Anterior cingulate cortex (tissue), 58 donors: ENCODE results near the gene CHAD.
A peak's percentile ranks its signal among the peaks of the same experiment; 100 is the strongest.
"Not testable (repeated sequence)": the region's sequence is repeated elsewhere in the genome, so short reads cannot be mapped to it uniquely, and the experiment has no call there.

ENCODE experiments used
- DNase-seq, 58 donors: peaks; one replicate each; lab custom pipeline; 2025; lab: John Stamatoyannopoulos, UW

CHAD gene

GRCh38 chr17:50432125-50432762 is 36.4 kb downstream of the CHAD start:
- DNase-seq = no peak

GRCh38 chr17:50430821-50431618 is 37.7 kb downstream of the CHAD start:
- no peak for DNase-seq

GRCh38 chr17:50429793-50430192 is 38.9 kb downstream of the CHAD start:
- DNase-seq = no peak

GRCh38 chr17:50428831-50429424 is 39.8 kb downstream of the CHAD start:
- DNase-seq = no peak

- DNase-seq = not testable (repeated sequence)
These were observed 40.6 kb downstream of the CHAD start for GRCh38 chr17:50428126-50428525.

- DNase-seq = peak in 1 of 58 donors; percentile 6
These were observed 41.6 kb downstream of the CHAD start for GRCh38 chr17:50426814-50427787.

GRCh38 chr17:50426472-50426782 is 42.3 kb downstream of the CHAD start:
- DNase-seq = no peak

GRCh38 chr17:50425682-50426471 is 42.8 kb downstream of the CHAD start, which contains the start of gene ACSF2:
TSS of gene ACSF2 (plus strand) at chr17:50426218. CDS start at chr17:50426262, 44 bp downstream.
- peak in 16 of 58 donors; percentile 3 to 52 (median 20) for DNase-seq

- DNase-seq = no peak
These were observed 43.5 kb downstream of the CHAD start for GRCh38 chr17:50424996-50425681.

- DNase-seq = no peak
These were observed 44.3 kb downstream of the CHAD start for GRCh38 chr17:50424246-50424995.

GRCh38 chr17:50423553-50424159 is 45.0 kb downstream of the CHAD start:
- peak in 1 of 58 donors; percentile 10 for DNase-seq

GRCh38 chr17:50422738-50423137 is 45.9 kb downstream of the CHAD start:
- DNase-seq = no peak

- DNase-seq = no peak
These were observed 47.2 kb downstream of the CHAD start for GRCh38 chr17:50421308-50422051.

- DNase-seq = no peak
These were observed 48.1 kb downstream of the CHAD start for GRCh38 chr17:50420419-50421112.

- not testable (repeated sequence) for DNase-seq
These were observed 49.1 kb downstream of the CHAD start for GRCh38 chr17:50419577-50419976.

GRCh38 chr17:50414808-50415207 is 53.9 kb downstream of the CHAD start:
- no peak for DNase-seq
